Stomach (tissue), 4 donors: ENCODE results near the gene FAM227B.
"Not testable (repeated sequence)": the region's sequence is repeated elsewhere in the genome, so short reads cannot be mapped to it uniquely, and the experiment has no call there.

Experiments used
- CTCF ChIP-seq, 7 experiments: fragments of 450-650 bp in 4 of 7; fragments of 200-600 bp in 3 of 7; sonication (generic) in 3 of 7; IDR thresholded peaks; one replicate each; pipeline ENCODE4 v1.5.1; 2016 to 2019; ENCODE audit warnings: antibody characterized with exemption in 7 of 7, control low read depth in 2 of 7, mild to moderate bottlenecking in 1 of 7
- POLR2A ChIP-seq, 4 donors: fragments of 450-650 bp; IDR thresholded peaks; one replicate each; pipeline ENCODE4 v1.6.1; 2016; ENCODE audit warnings: antibody characterized with exemption in 4 of 4, control low read depth in 2 of 4, mild to moderate bottlenecking in 1 of 4, moderate library complexity in 1 of 4
- POLR2AphosphoS5 ChIP-seq, 3 donors: sonication (generic); formaldehyde crosslinking; IDR thresholded peaks; one replicate each; pipeline ENCODE4 v1.6.1; 2016; ENCODE audit warnings: antibody characterized with exemption in 3 of 3

GRCh38 chr15:49550342-49550741 is 70.3 kb downstream of the FAM227B start:
- TF ChIP-seq POLR2A, CTCF, POLR2AphosphoS5 (IDR thresholded peaks at IDR 0.05): not testable (repeated sequence)
